NCI-H2227 (cell line): ENCODE data around the gene SPAG16.

Experiments used
- DNase-seq: peaks from one replicate; lab custom pipeline; 2025; ENCODE audit not compliant: unreplicated experiment; lab: John Stamatoyannopoulos, UW

The SPAG16 gene

GRCh38 chr2:213789940-213790339 lies 505.7 kb downstream of the SPAG16 start:
- DNase-seq, result no peak

- no peak for DNase-seq
These were observed 507.8 kb downstream of the SPAG16 start for GRCh38 chr2:213792045-213792444.

- no peak for DNase-seq
These were observed 522.0 kb downstream of the SPAG16 start for GRCh38 chr2:213806125-213806726.

- no peak for DNase-seq
These were observed 532.3 kb downstream of the SPAG16 start for GRCh38 chr2:213816583-213816982.

- no peak for DNase-seq
These were observed 534.2 kb downstream of the SPAG16 start for GRCh38 chr2:213818436-213818835.

- no peak for DNase-seq
These were observed 550.1 kb downstream of the SPAG16 start for GRCh38 chr2:213834331-213834730.

GRCh38 chr2:213834746-213835145 lies 550.5 kb downstream of the SPAG16 start:
- no peak for DNase-seq

- no peak for DNase-seq
These were observed 562.6 kb downstream of the SPAG16 start for GRCh38 chr2:213846856-213847255.

- DNase-seq, result no peak
These were observed 563.1 kb downstream of the SPAG16 start for GRCh38 chr2:213847316-213847715.

GRCh38 chr2:213848631-213849030 lies 564.4 kb downstream of the SPAG16 start:
- no peak for DNase-seq

- no peak for DNase-seq
These were observed 577.4 kb downstream of the SPAG16 start for GRCh38 chr2:213861638-213862037.

- DNase-seq, result no peak
These were observed 578.3 kb downstream of the SPAG16 start for GRCh38 chr2:213862407-213863076.

- no peak for DNase-seq
These were observed 579.3 kb downstream of the SPAG16 start for GRCh38 chr2:213863541-213863940.

- DNase-seq, result no peak
These were observed 584.3 kb downstream of the SPAG16 start for GRCh38 chr2:213868526-213868925.

- DNase-seq, result no peak
These were observed 601.2 kb downstream of the SPAG16 start for GRCh38 chr2:213885485-213885884.

- no peak for DNase-seq
These were observed 630.2 kb downstream of the SPAG16 start for GRCh38 chr2:213914510-213914909.

- no peak for DNase-seq
These were observed 635.8 kb downstream of the SPAG16 start for GRCh38 chr2:213920014-213920413.

- DNase-seq, result no peak
These were observed 639.3 kb downstream of the SPAG16 start for GRCh38 chr2:213923543-213923942.

- DNase-seq, result no peak
These were observed 650.3 kb downstream of the SPAG16 start for GRCh38 chr2:213934560-213934959.

- no peak for DNase-seq
These were observed 673.8 kb downstream of the SPAG16 start for GRCh38 chr2:213958086-213958485.

- DNase-seq, result no peak
These were observed 675.3 kb downstream of the SPAG16 start for GRCh38 chr2:213959589-213959988.

- DNase-seq, result no peak
These were observed 687.3 kb downstream of the SPAG16 start for GRCh38 chr2:213971536-213971935.

- no peak for DNase-seq
These were observed 696.6 kb downstream of the SPAG16 start for GRCh38 chr2:213980883-213981282.
